Keratinocyte (primary cell): ENCODE results near the gene MYO7B.

Experiments used
- EZH2 ChIP-seq: IDR thresholded peaks from one replicate; pipeline ENCODE4 v1.6.1; 2012; ENCODE audit warnings: inconsistent platforms, mild to moderate bottlenecking, low read length, moderate library complexity
- TF ChIP-seq, protein P1 (sequence below), 3 experiments: IDR thresholded peaks in 1 of 3; conservative IDR thresholded peaks in 1 of 3; optimal IDR thresholded peaks in 1 of 3; 2 replicates in 2 of 3; 3 replicates in 1 of 3; pipeline versions ENCODE3 to v1.5.1; 2011; ENCODE audit warnings: low read length in 3 of 3, mild to moderate bottlenecking in 3 of 3, moderate library complexity in 2 of 3, control low read depth in 1 of 3, inconsistent platforms in 1 of 3; ENCODE audit not compliant: insufficient read depth in 2 of 3; ENCODE audit errors: extremely low read depth in 1 of 3

DNA sequence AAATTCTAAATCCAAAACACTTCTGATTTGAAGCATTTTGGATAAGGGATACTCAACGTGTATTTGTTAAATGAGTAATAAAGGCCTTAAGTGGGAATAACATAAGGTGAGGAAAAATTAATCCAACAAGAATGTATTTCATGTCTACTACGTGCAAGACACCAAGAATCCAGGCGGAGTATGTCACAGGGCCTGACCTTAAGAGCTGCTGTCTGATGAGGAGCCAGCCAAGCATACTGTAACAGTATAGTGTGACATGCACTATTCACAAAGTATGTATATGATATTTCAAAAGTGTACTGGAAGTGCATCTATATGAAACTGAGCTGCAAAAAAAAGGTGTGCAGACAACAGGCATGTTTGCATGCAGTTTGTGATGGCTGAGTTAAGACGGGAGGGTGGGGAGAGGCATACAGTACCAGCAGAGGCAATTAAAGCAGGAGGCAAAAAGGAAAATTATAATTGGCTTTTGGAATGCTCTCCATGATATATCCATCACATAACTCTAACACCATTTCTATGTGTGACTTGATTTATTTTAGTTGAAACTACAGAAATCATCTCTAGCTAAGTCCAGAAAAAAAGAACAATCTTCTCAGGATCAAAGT is 27.4 kb upstream of the MYO7B start:
- TF ChIP-seq, protein P1, sequence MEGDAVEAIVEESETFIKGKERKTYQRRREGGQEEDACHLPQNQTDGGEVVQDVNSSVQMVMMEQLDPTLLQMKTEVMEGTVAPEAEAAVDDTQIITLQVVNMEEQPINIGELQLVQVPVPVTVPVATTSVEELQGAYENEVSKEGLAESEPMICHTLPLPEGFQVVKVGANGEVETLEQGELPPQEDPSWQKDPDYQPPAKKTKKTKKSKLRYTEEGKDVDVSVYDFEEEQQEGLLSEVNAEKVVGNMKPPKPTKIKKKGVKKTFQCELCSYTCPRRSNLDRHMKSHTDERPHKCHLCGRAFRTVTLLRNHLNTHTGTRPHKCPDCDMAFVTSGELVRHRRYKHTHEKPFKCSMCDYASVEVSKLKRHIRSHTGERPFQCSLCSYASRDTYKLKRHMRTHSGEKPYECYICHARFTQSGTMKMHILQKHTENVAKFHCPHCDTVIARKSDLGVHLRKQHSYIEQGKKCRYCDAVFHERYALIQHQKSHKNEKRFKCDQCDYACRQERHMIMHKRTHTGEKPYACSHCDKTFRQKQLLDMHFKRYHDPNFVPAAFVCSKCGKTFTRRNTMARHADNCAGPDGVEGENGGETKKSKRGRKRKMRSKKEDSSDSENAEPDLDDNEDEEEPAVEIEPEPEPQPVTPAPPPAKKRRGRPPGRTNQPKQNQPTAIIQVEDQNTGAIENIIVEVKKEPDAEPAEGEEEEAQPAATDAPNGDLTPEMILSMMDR (optimal IDR thresholded peaks at IDR 0.05 in 1 of 3, IDR thresholded peaks at IDR 0.05 in 1 of 3, conservative IDR thresholded peaks at IDR 0.05 in 1 of 3; ENCODE audit: extremely low read depth in 1 of 3, insufficient read depth in 2 of 3, low read length in 3 of 3): no peak
- no peak for TF ChIP-seq EZH2
